Glutamatergic neuron (in vitro differentiated cells): ENCODE data around the gene PHF11. TPM values are rescaled to one million over a fixed set of nuclear protein-coding genes. Genes with fewer than 3 reads are reported as not detected.

Experiments used
- DNase-seq: peaks from one replicate; pipeline ENCODE4 v3.0.0; 2022
- H3K27ac Mint-ChIP-seq: one replicate; pipeline ENCODE4 v1.8.0; 2020; ENCODE audit warnings: mild to moderate bottlenecking, mixed read lengths, inconsistent platforms; ENCODE audit not compliant: unreplicated experiment
- H3K27me3 Mint-ChIP-seq: one replicate; pipeline ENCODE4 v1.8.0; 2020; ENCODE audit warnings: mild to moderate bottlenecking, moderate library complexity, mixed read lengths, inconsistent platforms; ENCODE audit not compliant: unreplicated experiment
- H3K36me3 Mint-ChIP-seq: one replicate; pipeline ENCODE4 v1.8.0; 2020; ENCODE audit warnings: mild to moderate bottlenecking, mixed read lengths, inconsistent platforms; ENCODE audit not compliant: unreplicated experiment
- H3K4me1 Mint-ChIP-seq: one replicate; pipeline ENCODE4 v1.8.0; 2020; ENCODE audit warnings: mild to moderate bottlenecking, low read depth, mixed read lengths, inconsistent platforms; ENCODE audit not compliant: unreplicated experiment
- H3K4me3 Mint-ChIP-seq: one replicate; pipeline ENCODE4 v1.8.0; 2020; ENCODE audit warnings: mild to moderate bottlenecking, mixed read lengths, inconsistent platforms; ENCODE audit not compliant: unreplicated experiment
- H3K9me3 Mint-ChIP-seq: one replicate; pipeline ENCODE4 v1.8.0; 2020; ENCODE audit warnings: mild to moderate bottlenecking, moderate library complexity, mixed read lengths, inconsistent platforms; ENCODE audit not compliant: unreplicated experiment
- CTCF ChIP-seq: fragments of 200-600 bp; sonication (generic); IDR thresholded peaks from one replicate; pipeline ENCODE4 v1.5.0; 2021; ENCODE audit not compliant: partially characterized antibody, unreplicated experiment
- total RNA-seq: library from RNA; stranded (reverse); fragmentation: NEBNext Ultra II Directional; extraction: Animal tissue kit (Norgen Biotek cat#: 25700); gene quantifications from one replicate; pipeline ENCODE4 v1.2.1, GENCODE V29; 2021; ENCODE audit not compliant: unreplicated experiment

PHF11 gene
- total RNA-seq, 1 donor from 2014 or later: 4.3 TPM

GRCh38 chr13:49457221-49457620 is 38.5 kb upstream of the PHF11 start:
- DNase-seq: no peak
- Mint-ChIP-seq H3K4me1 (no peaks in the 10 kb centered on the region), H3K9me3 (no peaks in the 10 kb centered on the region), H3K36me3 (peaks cover 3% of the 10 kb centered on the region), H3K27ac (no peak overlapping the region), H3K4me3 (no peak overlapping the region), H3K27me3 (no peaks in the 10 kb centered on the region)
- TF ChIP-seq CTCF: no peak

- Mint-ChIP-seq H3K27ac (no peak overlapping the region), H3K9me3 (no peaks in the 10 kb centered on the region), H3K4me1 (no peaks in the 10 kb centered on the region), H3K36me3 (peaks cover 23% of the 10 kb centered on the region), H3K27me3 (peaks cover 2% of the 10 kb centered on the region), H3K4me3 (no peak overlapping the region)
- no peak for TF ChIP-seq CTCF
- no peak for DNase-seq
Observed at GRCh38 chr13:49459580-49459979, 36.2 kb upstream of the PHF11 start.

- H3K27ac Mint-ChIP-seq: no peak overlapping the region
- H3K27me3 Mint-ChIP-seq: peaks cover 2% of the 10 kb centered on the region
- no peaks in the 10 kb centered on the region for H3K4me1 Mint-ChIP-seq
- no peaks in the 10 kb centered on the region for H3K9me3 Mint-ChIP-seq
- peaks cover 25% of the 10 kb centered on the region for H3K36me3 Mint-ChIP-seq
- no peak overlapping the region for H3K4me3 Mint-ChIP-seq
- no peak for DNase-seq
- TF ChIP-seq CTCF: no peak
Observed at GRCh38 chr13:49464085-49464484, 31.7 kb upstream of the PHF11 start.

GRCh38 chr13:49464621-49465325 is 31.0 kb upstream of the PHF11 start:
- no peak overlapping the region for H3K4me3 Mint-ChIP-seq
- peaks cover 25% of the 10 kb centered on the region for H3K36me3 Mint-ChIP-seq
- no peaks in the 10 kb centered on the region for H3K4me1 Mint-ChIP-seq
- DNase-seq: no peak
- no peaks in the 10 kb centered on the region for H3K9me3 Mint-ChIP-seq
- H3K27ac Mint-ChIP-seq: no peak overlapping the region
- TF ChIP-seq CTCF: no peak
- H3K27me3 Mint-ChIP-seq: peaks cover 2% of the 10 kb centered on the region

GRCh38 chr13:49466292-49466838 is 29.4 kb upstream of the PHF11 start:
- Mint-ChIP-seq H3K27me3 (peaks cover 2% of the 10 kb centered on the region), H3K36me3 (peaks cover 25% of the 10 kb centered on the region), H3K9me3 (no peaks in the 10 kb centered on the region), H3K4me1 (no peaks in the 10 kb centered on the region), H3K27ac (no peak overlapping the region), H3K4me3 (no peak overlapping the region)
- no peak for DNase-seq
- no peak for TF ChIP-seq CTCF
